HG02938 (cell line): ENCODE measurements around the gene NUP133.
"Not testable (repeated sequence)": the region's sequence is repeated elsewhere in the genome, so short reads cannot be mapped to it uniquely, and the experiment has no call there.

Source experiments
- ATAC-seq: cut with Tn5 transposase; IDR thresholded peaks from one replicate; pipeline ENCODE4 v1.9.1; 2021; ENCODE audit warnings: mild to moderate bottlenecking, moderate library complexity; ENCODE audit not compliant: unreplicated experiment

NUP133 gene

DNA sequence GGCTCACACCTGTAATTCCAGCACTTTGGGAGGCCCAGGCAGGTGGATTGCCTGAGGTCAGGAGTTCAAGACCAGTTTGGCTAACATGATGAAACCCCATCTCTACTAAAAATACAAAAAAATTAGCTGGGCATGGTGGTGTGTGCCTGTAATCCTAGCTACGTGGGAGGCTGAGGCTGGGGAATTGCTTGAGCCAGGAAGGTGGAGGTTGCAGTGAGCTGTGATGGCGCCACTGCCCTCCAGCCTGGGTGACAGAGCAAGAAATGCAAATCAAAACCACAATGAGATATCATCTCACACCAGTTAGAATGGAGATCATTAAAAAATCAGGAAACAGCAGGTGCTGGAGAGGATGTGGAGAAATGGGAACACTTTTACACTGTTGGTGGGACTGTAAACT lies 3.1 kb upstream of the NUP133 start:
- not testable (repeated sequence) for ATAC-seq

DNA sequence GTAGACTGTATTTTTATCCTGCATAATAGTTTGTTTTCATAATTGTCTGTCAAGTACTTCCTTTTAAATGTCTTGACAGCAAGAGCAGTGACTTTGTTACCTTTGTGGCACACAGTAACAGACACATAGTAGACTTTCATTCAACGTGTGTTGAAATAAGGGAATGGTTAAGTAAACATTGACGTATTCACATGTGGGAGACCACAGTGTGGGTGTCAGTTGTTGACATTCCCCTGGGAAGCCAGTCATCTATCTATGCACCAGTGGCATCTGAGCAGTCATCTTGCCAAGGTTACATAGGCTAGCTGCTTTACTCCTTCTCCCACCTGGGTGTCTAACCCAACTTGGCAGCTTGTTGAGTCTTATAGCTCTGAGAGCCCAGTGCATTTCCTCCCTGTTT lies 1.4 kb upstream of the NUP133 start:
- ATAC-seq, result no peak

DNA sequence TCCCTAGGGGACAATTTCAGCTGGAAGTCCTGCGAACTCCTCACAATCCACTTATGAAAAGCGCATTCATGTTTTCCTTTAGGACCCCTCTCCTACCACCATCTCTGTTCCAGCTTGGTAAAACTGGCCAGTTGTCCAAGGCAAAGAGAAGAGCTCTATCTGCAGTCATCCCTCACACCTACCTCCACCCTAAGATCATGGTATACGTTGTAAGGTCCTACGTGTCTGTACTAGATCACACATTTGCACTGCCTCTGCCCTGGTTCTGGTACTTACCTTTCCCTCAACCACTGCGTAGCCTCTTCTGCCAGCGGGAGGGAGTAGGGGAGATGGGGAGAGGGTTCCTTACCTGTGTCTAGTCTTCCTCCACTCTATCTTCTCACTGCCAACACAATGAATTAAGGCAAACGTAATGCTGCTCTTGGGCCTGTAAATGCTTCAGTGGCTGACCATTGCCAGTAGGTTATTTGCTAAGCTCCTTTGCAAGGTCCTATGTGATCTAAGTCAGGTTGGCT lies 739 bp upstream of the NUP133 start:
- ATAC-seq, result no peak

DNA sequence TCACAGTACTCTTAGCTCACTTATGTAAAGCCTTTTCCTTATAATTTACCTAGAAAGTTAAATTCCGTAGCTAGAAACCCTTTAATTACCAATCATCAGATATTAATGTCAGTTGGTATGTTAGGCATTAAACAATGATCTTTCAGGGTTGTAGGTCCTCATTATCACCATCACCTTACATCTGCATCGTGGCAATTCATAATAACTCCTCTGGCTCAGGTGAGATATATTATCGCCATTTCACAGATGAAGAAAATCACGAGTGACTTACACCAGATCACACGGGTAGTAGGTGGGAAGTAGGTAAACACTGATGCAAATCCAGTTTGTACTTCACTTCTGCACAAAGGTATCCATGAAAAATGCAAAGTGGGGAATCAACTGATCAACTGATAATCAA lies 639 bp downstream of the NUP133 start:
- no peak for ATAC-seq

DNA sequence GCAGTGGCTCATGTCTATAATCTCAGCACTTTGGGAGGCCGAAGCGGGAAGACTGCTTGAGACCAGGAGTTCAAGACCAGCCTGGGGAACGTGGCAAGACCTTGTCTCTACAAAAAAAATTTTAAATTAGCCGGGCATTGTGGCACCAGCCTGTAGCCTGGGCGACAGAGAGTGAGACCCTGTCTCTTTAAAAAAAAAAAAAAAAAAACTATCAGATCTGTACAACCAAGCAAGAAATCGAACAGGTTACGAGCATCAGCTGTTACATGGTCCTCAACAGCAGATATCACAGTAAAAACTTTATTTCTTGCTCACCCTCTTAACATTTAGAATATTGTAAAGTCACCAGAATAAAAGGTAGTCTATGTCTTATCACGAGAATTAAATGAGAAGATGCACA lies 1.5 kb downstream of the NUP133 start:
- no peak for ATAC-seq

DNA sequence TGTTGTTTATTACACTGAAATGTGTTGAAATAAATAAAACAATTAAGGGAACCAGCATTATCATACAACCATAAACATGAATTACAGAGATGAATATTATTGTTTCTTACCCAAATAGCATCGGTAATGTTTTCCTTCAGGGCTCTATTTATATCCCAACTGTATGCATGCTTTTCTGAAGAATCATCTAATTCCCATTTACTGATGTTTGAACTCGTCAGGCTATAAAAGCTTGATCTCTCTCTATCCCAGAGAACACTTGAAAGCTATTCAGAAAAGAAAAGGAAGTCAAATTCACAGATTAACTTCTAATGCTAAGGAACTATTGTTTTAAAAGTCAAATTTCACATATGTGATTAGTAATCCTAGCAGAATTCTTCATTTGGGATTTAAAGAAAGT lies 12.4 kb downstream of the NUP133 start:
- ATAC-seq, result no peak

DNA sequence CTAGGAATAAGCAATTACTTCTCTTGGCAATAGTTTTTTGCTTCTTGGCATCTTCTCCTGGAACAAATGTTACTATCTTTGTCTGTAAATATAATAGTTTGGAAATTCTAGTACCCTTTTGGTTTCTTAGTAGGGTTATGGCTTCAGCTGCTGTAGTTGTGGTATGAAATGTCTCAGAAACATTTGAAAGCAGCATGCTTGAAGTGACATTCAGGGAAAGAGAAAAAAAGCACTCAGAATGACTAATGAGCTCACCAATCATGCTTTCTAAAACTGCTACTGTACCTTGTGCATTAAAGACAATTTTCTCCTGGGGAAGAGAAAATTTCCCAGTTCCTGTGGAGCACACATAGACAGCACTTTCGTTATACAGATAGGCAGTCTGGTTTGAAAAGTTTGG lies 21.0 kb downstream of the NUP133 start:
- ATAC-seq, result no peak

DNA sequence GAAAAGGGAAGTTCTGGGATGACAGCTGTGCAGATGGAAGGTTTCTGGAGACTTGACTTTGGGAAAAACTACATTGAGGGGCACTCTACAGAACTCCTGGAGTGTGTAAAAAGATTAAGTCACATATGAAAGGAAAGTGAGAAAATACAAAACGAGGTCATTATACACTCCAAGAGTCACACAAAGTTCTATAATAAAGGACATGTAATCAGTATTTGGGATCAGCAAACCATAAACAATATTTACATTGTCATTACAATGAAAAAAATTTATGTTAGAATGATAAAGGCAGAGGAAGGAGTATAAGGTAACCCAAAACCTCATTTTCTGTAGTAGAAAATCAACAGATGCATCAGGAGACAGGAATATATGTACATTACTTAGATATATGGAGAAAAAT lies 22.8 kb downstream of the NUP133 start:
- ATAC-seq, result no peak

DNA sequence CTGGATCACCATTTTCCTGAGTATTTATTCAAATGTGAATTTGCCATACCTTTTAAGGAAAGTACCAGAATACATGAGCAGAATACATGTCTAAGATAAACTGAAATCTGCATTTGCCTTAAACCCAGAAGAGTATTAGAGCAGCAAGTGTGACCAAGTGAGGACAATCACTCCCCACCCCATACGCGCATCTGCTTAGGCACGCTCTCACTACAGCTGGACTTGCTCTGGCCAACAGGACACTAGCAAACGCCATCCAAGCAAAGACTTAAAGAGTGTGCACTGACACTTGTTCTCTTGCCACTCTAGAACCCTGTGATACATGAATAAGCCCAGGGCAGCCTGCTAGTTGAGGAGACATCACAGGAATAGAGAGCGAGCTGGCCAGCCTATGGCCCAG lies 25.6 kb downstream of the NUP133 start:
- no peak for ATAC-seq

DNA sequence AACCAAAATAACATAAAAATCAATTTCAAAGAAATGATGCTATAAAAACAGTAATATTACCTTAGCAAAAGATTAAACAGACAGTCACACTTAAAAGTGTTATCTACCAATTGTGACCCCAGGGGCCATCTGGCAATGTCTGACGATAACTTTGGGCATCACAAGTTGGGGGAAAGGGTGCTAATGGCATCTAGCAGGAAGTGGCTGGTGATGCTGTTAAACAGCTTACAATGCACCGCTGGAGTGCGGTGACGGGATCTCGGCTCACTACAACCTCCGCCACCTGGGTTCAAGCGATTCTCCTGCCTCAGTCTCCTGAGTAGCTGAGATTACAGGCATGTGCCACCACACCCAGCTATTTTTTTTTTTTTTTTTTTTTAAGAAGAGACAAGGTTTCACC lies 27.6 kb downstream of the NUP133 start:
- ATAC-seq, result no peak

DNA sequence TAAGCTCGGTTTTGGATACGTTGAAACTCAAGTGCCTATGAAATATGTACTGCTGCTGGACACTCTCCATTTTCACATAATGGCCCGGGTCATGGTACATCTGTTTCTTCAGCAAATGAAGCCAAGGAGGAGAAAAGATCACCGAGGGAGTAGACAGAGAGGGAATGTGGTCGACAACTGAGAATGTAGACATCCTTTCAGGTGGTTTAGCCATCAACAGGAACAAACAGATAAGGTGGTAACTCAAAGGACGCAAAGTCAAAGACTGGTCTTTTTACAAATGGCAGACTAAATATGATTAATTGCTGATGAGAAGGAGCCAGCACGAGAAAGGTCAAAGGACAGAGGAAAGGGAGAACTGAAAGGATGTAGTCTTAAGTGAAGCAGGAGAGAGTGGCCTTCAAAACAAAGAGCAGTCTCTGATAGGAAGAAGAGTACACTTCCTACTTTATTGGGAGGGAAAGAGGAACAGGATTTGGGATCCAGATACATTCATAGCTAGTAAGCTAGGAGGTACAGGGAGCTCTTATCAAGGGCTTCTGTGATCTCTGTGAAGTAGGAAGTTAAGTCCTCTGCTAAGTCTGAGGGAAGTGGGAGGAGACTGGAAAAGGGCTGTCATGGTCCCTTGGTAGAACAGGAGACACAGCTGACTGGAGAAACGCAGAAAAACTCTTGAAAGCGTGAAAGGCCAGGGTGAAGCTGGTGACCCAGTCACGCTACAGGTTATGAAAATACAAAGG lies 28.3 kb downstream of the NUP133 start:
- ATAC-seq, result peak; percentile 63

DNA sequence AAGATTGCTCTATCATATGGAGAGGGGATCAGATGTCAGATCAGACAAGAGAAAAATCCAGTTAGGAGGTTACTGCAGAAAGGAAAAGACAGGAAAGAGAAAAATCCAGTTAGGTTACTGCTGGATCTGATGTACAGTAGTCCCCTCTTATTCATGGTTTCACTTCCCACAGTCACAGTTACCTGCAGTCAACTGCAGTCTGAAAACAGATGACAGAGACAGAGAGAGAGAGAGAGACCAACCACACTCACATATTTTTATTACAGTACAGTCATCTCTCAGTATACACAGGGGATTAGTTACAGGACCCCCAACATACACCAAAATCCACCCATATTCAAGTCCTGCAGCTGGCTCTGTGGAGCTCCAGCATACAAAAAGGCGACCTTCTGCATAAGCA lies 29.3 kb downstream of the NUP133 start:
- peak; percentile 70 for ATAC-seq

DNA sequence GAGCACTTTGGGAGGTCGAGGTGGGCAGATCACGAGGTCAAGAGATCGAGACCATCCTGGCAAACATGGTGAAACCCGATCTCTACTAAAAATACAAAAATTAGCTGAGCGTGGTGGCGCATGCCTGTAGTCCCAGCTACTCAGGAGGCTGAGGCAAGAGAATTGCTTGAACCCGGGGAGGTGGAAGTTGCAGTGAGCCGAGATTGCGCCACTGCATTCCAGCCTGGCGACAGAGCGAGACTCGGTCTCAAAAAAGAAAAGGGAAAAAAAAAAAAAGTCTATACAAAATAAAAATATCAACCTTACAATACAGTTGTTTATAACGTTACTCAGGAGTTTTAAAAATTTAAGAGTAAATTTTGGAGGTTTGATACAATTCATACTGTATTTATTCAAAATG lies 32.3 kb downstream of the NUP133 start:
- ATAC-seq, result not testable (repeated sequence)

DNA sequence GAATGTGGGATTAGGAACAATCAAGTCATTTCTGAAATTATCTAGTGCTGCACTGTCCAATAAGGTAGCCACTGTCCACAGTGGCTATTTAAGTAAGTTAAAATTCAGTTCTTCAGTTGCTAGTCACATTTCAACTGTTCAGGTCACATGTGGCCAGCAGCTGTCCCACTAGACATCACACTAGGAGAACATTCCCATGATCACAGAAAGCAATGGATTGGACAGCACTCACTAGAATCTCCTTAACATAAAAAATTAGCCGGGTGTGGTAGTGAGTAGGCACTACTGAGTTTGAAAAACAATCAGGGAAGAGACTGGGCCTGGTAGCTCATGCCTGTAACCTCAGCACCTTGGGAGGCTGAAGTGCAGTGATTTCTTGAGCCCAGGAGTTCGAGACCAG lies 33.6 kb downstream of the NUP133 start:
- ATAC-seq, result no peak

DNA sequence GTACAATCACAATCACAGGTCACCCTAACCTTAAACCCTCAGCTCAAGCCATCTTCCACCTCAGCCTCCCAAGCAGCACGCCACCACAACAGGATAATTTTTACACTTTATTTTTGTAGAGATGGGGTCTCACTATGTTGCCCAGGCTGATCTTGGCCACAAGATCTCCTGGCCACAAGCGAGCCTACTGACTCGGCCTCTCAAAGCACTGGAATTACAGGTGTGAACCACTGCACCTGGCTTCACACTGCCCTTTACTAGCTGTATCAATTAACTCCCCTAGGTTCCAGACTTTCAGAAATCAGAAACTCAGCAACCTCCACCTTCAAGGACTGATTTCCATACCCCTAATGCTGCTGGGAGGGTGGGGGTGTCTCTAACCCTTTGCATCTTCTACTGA lies 37.0 kb downstream of the NUP133 start:
- no peak for ATAC-seq

DNA sequence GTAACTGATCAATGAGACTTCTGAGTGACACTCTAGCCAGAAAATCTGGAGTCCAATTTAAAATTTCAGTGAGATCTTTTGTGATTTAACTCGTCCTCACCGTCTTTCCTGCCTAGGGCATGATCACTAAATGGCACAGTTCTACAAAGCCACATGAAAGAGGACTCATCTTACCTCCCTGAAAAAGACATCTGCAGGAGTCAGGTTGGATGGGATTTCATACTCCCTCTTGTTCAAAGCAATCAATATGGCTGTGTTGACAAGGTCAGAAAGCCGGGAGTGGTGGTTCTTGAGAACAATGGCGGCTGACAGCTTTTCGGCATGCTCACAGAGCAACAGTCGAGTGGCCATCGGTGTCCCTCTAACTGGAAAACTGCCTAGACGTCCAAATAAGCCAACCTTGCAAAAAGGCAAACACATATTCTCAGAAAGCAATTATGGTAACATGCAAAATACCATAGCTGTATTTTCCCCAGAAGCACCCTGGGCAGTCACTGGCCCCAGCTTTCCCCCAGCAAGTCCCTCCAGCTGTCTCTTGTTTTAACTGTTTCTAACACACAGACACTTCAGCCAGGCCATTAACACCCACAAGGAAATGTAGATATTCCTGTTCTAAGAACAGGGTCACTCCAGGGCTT lies 37.6 kb downstream of the NUP133 start:
- no peak for ATAC-seq

DNA sequence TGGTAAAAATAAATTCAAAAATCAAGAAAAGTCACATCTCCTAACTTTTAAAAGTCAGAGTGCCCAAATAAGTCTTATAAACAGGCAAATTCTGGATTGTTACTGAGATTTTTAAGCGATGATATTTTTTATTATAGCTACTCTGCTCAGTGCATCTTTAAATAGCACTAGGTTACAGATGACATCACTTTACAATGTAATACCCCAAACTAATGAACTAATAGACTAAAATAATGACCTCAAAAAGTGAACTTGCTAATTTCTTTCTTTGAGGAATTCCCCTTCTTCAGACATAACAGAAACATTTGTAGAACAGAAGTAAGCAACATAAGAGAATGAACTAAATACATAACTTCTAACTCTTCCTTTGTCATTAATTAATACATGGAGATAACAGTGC lies 41.3 kb downstream of the NUP133 start:
- ATAC-seq, result no peak

DNA sequence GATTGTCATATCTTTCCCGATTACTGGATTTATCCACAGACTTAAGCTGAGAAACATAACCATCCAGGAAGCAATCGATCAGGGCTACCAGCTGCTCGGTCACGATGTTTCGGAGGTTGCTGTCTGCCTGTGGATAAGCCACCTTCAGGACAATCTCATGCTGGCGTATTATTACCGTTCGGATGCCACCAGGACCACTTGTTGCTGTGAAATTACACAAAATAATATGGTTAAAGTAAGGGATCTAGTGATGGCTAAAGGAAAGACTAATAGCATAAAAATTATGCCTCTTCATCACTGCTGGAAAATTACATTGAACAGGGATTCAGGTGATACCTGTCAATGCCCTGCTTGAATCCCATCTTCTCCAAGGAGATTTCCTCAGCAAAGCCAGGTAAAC lies 43.5 kb downstream of the NUP133 start:
- no peak for ATAC-seq

DNA sequence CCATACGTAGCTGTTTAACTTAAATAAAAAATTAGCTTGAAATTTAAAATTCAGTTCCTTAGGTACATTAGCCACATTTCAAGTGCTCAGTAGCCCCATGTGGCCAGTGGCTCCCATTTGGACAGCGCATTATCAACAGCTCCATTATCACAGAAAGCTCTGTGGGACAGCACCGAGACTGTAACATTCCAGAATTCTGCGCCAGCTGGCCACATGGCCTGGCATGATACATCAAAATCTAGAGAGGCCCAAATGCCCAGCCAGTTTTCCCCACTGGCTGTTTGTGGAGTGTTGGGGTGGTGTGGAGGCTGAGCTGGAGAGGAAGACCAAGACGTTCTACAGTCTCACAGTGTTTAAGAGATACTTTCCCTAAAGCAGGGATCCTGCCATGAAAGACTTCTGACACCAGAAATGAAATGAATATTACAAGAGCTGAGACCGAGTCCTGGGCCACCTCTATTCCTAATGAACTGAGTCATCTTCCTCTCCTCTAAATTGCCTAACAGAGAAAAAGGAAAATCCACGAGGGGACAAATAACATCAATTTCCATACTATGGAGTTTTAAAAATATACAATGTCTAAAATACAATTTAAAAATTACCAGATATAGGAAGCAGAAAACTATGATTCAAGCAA lies 47.0 kb downstream of the NUP133 start:
- no peak for ATAC-seq

DNA sequence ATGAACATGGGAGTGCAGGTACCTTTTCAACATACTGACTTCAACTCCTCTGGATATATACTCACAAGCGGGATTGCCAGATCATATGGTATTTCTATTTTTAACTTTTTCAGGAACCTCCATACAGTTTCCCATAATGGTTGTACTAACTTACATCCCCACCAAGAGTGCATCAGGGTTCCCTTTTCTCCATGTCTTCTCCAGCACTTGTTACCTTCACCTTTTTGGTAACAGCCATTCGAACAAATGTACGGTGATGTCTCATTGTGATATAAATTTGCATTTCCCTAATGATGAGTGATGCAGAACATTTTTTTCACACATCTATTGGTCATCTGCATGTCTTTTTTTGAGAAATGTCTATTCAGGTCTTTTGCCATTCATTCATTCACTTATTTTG lies 48.3 kb downstream of the NUP133 start:
- ATAC-seq, result no peak

DNA sequence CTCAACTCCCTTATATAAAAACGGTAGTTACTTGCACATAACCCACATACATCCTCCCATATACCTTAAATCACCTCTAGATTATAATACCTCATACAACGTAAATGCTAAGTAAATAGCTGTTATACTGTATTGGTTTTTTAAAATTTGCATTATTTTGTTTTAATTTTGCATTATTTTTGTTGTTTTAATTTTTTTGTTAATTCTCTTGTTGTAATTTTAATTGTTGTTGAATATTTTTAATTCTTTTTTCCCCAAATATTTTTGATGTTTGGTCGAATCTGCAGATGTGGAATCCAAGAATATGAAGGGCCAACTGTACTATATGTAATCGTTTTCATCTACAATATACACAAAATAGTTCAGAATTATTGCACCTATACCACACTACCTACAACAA lies 50.7 kb downstream of the NUP133 start:
- no peak for ATAC-seq

DNA sequence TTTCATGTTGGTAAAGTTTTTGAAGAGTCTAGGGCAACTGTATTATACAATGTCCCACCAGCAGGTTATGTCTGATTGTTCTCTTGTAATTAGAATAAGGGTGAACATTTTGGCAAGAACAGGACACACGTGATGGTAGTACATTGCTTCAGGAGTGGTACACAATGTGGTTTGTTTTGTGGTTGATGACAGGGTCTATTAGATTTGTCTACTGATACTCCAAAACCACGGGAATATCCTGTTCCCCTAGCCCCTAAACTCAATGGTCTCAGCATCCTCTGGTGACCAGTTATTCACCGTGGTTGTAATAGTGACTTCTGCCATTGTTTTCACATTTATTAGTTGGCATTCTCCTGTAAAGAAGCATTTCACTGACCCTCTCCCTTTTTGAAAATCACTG lies 52.1 kb downstream of the NUP133 start:
- no peak for ATAC-seq
